Skeletal muscle tissue (tissue), 4 donors: ENCODE data around the gene MUC2. TPM values are rescaled to one million over a fixed set of nuclear protein-coding genes. Genes with fewer than 3 reads are reported as not detected.

ENCODE experiments used
- H3K27ac ChIP-seq: one replicate; pipeline ENCODE4 v1.7.0; 2013; ENCODE audit warnings: mild to moderate bottlenecking, low read depth, low read length, inconsistent platforms
- H3K27me3 ChIP-seq, 3 donors: one replicate each; pipeline ENCODE4 v1.7.0; 2013; ENCODE audit warnings: low read length in 3 of 3; ENCODE audit not compliant: control insufficient read depth in 3 of 3, insufficient read depth in 3 of 3
- H3K36me3 ChIP-seq, 3 donors: one replicate each; pipeline ENCODE4 v1.7.0; 2013; ENCODE audit warnings: low read length in 3 of 3; ENCODE audit not compliant: control insufficient read depth in 3 of 3, insufficient read depth in 3 of 3
- H3K4me1 ChIP-seq, 3 donors: one replicate each; pipeline ENCODE4 v1.7.0; 2013; ENCODE audit warnings: low read length in 3 of 3, mild to moderate bottlenecking in 3 of 3; ENCODE audit not compliant: control insufficient read depth in 3 of 3, insufficient read depth in 3 of 3
- H3K4me3 ChIP-seq, 3 donors: one replicate each; pipeline ENCODE4 v1.7.0; 2013; ENCODE audit warnings: low read length in 3 of 3
- H3K9ac ChIP-seq, 3 donors: one replicate each; pipeline ENCODE4 v1.7.0; 2013; ENCODE audit warnings: low read length in 3 of 3, mild to moderate bottlenecking in 3 of 3, moderate library complexity in 2 of 3, low read depth in 1 of 3
- H3K9me3 ChIP-seq, 3 donors: one replicate each; pipeline ENCODE4 v1.7.0; 2013; ENCODE audit warnings: low read length in 3 of 3; ENCODE audit not compliant: control insufficient read depth in 3 of 3
- total RNA-seq: library from RNA; depleted of rRNA; stranded (reverse); fragments of >200 nt; gene quantifications from one replicate; pipeline ENCODE4 v1.2.3, GENCODE V29; 2014
- donor health status: Osteomylitis.

The MUC2 gene
- total RNA-seq, 1 donor from 2014 or later: not detected

- Histone ChIP-seq H3K4me1 (no peaks in the 10 kb centered on the region), H3K9me3 (peaks cover 0 to 4% (median 0%) of the 10 kb centered on the region in 3 donors), H3K9ac (no peak overlapping the region), H3K36me3 (no peaks in the 10 kb centered on the region), H3K27ac (no peak overlapping the region), H3K4me3 (no peak overlapping the region), H3K27me3 (peaks cover 14 to 34% (median 23%) of the 10 kb centered on the region in 3 donors)
Observed at GRCh38 chr11:1059759-1060158, 14.9 kb upstream of the MUC2 start.

- H3K9me3 ChIP-seq: peaks cover 0 to 4% (median 0%) of the 10 kb centered on the region in 3 donors
- H3K36me3 ChIP-seq: no peaks in the 10 kb centered on the region
- H3K27ac ChIP-seq: no peak overlapping the region
- H3K9ac ChIP-seq: no peak overlapping the region
- peaks cover 14 to 28% (median 17%) of the 10 kb centered on the region in 3 donors for H3K27me3 ChIP-seq
- no peaks in the 10 kb centered on the region for H3K4me1 ChIP-seq
- H3K4me3 ChIP-seq: no peak overlapping the region
Observed at GRCh38 chr11:1060410-1060809, 14.3 kb upstream of the MUC2 start.

- Histone ChIP-seq H3K4me3 (no peak overlapping the region), H3K9me3 (peaks cover 0 to 4% (median 0%) of the 10 kb centered on the region in 3 donors), H3K9ac (no peak overlapping the region), H3K4me1 (no peaks in the 10 kb centered on the region), H3K36me3 (no peaks in the 10 kb centered on the region), H3K27ac (no peak overlapping the region), H3K27me3 (peaks cover 11 to 22% (median 11%) of the 10 kb centered on the region in 3 donors)
Observed at GRCh38 chr11:1060852-1061616, 13.6 kb upstream of the MUC2 start.

GRCh38 chr11:1062075-1062820 is 12.4 kb upstream of the MUC2 start:
- Histone ChIP-seq H3K9me3 (peaks cover 0 to 4% (median 0%) of the 10 kb centered on the region in 3 donors), H3K27me3 (peaks cover 4 to 15% (median 7%) of the 10 kb centered on the region in 3 donors), H3K27ac (no peak overlapping the region)

GRCh38 chr11:1064167-1064566 is 10.5 kb upstream of the MUC2 start:
- Histone ChIP-seq H3K9ac (no peak overlapping the region), H3K4me3 (no peak overlapping the region), H3K9me3 (peaks cover 0 to 4% (median 0%) of the 10 kb centered on the region in 3 donors), H3K27me3 (peaks cover 3 to 7% (median 7%) of the 10 kb centered on the region in 3 donors), H3K36me3 (no peaks in the 10 kb centered on the region), H3K27ac (no peak overlapping the region), H3K4me1 (no peaks in the 10 kb centered on the region)

More at GRCh38 chr11:1062075-1062820, 12.4 kb upstream of the MUC2 start:
- H3K4me1 ChIP-seq: no peaks in the 10 kb centered on the region
- no peak overlapping the region for H3K9ac ChIP-seq
- H3K4me3 ChIP-seq: no peak overlapping the region
- no peaks in the 10 kb centered on the region for H3K36me3 ChIP-seq

GRCh38 chr11:1067812-1068496 is 6.7 kb upstream of the MUC2 start:
- H3K27me3 ChIP-seq: peaks cover 0 to 18% (median 5%) of the 10 kb centered on the region in 3 donors
- no peak overlapping the region for H3K9ac ChIP-seq
- H3K4me1 ChIP-seq: peaks cover 4 to 6% (median 5%) of the 10 kb centered on the region in 3 donors
- no peak overlapping the region for H3K27ac ChIP-seq
- no peaks in the 10 kb centered on the region for H3K9me3 ChIP-seq
- H3K4me3 ChIP-seq: no peak overlapping the region
- no peaks in the 10 kb centered on the region for H3K36me3 ChIP-seq

- Histone ChIP-seq H3K27ac (no peak overlapping the region), H3K27me3 (peaks cover 0 to 18% (median 5%) of the 10 kb centered on the region in 3 donors), H3K4me1 (peaks cover 13 to 15% (median 15%) of the 10 kb centered on the region in 3 donors)
Observed at GRCh38 chr11:1069740-1070139, 4.9 kb upstream of the MUC2 start.

GRCh38 chr11:1070594-1071462 is 3.8 kb upstream of the MUC2 start:
- H3K4me1 ChIP-seq: peaks cover 13 to 15% (median 15%) of the 10 kb centered on the region in 3 donors
- no peak overlapping the region for H3K27ac ChIP-seq
- H3K9ac ChIP-seq: no peak overlapping the region
- no peaks in the 10 kb centered on the region for H3K36me3 ChIP-seq
- peaks cover 0 to 18% (median 5%) of the 10 kb centered on the region in 3 donors for H3K27me3 ChIP-seq
- no peaks in the 10 kb centered on the region for H3K9me3 ChIP-seq
- H3K4me3 ChIP-seq: no peak overlapping the region

More at GRCh38 chr11:1069740-1070139, 4.9 kb upstream of the MUC2 start:
- H3K36me3 ChIP-seq: no peaks in the 10 kb centered on the region
- no peak overlapping the region for H3K9ac ChIP-seq
- H3K9me3 ChIP-seq: no peaks in the 10 kb centered on the region
- H3K4me3 ChIP-seq: no peak overlapping the region

GRCh38 chr11:1071571-1072115 is 3.0 kb upstream of the MUC2 start:
- no peaks in the 10 kb centered on the region for H3K9me3 ChIP-seq
- H3K36me3 ChIP-seq: no peaks in the 10 kb centered on the region
- peaks cover 0 to 18% (median 5%) of the 10 kb centered on the region in 3 donors for H3K27me3 ChIP-seq
- no peak overlapping the region for H3K4me3 ChIP-seq
- H3K27ac ChIP-seq: no peak overlapping the region
- peaks cover 13 to 15% (median 15%) of the 10 kb centered on the region in 3 donors for H3K4me1 ChIP-seq
- no peak overlapping the region for H3K9ac ChIP-seq
